LNCAP (cell line): ENCODE measurements around the gene SCN2A.

ENCODE experiments used
- TF ChIP-seq, protein P1 (sequence below): fragments of 450-650 bp; IDR thresholded peaks from 2 replicates; pipeline ENCODE4 v1.5.1; 2017; ENCODE audit warnings: mild to moderate bottlenecking

SCN2A gene

DNA sequence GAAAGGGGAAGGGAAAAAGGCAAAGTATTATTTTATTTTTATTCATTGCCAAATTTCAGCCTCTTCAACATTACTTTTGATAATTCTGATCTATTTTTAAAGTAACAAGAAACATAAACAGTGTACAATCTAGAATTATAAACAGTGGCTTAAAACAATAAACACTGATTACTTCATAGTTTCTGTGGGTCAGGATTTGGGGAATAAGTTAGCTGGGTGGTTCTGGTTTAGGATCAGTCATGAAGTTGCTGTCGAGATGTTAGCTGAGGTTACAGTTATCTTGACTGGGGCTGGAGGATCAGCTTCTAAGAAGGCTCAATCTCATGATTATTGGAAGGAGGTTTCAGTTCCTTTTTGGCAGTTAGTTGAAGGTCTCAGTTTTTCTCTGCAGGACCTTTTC is 109.2 kb downstream of the SCN2A start:
- TF ChIP-seq, protein P1, sequence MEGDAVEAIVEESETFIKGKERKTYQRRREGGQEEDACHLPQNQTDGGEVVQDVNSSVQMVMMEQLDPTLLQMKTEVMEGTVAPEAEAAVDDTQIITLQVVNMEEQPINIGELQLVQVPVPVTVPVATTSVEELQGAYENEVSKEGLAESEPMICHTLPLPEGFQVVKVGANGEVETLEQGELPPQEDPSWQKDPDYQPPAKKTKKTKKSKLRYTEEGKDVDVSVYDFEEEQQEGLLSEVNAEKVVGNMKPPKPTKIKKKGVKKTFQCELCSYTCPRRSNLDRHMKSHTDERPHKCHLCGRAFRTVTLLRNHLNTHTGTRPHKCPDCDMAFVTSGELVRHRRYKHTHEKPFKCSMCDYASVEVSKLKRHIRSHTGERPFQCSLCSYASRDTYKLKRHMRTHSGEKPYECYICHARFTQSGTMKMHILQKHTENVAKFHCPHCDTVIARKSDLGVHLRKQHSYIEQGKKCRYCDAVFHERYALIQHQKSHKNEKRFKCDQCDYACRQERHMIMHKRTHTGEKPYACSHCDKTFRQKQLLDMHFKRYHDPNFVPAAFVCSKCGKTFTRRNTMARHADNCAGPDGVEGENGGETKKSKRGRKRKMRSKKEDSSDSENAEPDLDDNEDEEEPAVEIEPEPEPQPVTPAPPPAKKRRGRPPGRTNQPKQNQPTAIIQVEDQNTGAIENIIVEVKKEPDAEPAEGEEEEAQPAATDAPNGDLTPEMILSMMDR: no peak

DNA sequence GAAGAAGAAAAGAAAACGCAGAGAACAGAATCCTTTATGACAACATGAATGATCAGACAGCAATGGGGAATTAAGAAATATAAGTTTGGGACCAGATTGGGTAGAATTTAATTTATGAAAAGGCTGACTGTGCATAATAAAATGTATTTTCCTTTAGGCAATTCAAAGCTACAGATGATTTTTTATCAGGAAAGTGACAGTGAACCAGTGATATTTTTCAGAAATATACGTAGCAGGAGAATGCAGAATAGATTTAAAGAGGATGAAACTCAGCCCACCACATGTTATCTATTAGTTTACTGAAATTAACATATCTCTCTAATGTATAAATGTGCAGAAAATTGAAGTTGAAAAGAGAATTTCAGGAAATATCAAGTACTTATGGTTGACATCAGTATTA is 110.0 kb downstream of the SCN2A start:
- TF ChIP-seq, protein P1: no peak

DNA sequence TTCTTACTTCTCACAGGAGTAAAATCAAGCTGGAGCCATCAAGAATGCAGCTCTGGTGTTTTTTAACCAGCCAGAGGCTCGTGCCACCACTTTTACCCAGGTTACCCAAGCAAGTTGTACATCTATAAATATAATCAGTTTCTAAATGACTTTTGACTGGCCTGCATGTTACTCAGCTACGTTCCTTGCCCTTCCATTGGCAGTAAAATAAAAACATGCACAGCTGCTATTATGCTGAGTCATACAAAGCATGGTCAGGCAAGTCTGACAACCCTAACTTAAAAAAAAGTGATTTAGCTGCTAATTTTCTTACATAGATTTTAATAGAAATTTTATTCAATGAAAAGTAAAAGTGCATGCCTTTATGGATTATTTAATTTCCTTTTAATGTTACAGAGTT is 118.5 kb downstream of the SCN2A start:
- TF ChIP-seq, protein P1: no peak

DNA sequence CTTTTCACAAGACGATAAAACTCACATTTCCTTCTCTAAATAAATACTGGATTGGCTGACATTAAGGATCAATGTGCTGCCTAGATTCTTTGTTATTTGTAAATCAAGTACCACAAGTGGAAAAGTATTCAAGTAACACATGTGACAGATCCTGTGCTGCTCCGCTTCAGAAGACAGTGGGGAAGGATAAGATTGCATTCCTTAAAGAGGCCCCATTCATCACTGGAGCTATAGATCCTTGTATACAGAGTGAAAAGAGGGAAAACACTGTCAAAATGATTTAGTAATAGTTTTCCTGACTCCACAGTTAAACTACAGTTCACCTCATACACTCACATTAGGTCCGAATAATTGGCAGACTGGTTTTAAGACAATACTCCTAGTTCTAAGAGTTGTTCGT is 122.3 kb downstream of the SCN2A start:
- TF ChIP-seq, protein P1: no peak

- TF ChIP-seq, protein P1: no peak
Observed at GRCh38 chr2:165369131-165369897, 130.1 kb downstream of the SCN2A start.

DNA sequence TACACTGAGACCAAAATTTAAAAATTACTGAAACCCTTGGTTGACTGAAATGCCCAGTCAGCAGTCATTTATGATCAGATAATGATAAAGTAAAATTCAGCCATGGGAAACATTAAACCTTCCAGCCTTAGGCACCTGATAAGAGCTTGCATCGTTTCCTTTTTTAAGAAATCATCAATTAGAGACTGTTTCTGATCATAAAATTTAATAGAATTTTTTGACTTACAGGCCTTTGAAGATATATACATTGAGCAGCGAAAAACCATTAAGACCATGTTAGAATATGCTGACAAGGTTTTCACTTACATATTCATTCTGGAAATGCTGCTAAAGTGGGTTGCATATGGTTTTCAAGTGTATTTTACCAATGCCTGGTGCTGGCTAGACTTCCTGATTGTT is 130.7 kb downstream of the SCN2A start:
- TF ChIP-seq, protein P1: no peak

DNA sequence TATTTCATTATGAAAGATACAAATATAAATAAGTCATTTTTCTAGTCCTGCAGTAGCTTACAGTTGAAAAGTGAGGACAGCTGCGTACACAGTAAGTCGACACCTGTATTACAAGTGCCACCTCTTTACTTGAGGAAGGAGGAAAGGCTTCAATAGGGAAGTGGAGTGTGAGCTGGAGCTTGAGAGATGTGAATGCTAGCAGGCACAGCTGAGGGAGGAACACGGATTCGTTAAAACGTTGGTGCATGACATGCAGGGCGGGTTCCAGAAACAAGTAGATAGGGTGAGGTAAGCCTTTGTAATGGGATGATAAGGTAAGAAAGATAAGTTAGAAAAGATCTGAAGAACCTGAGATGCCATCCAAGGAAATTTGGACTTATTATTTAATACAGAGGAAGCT is 132.1 kb downstream of the SCN2A start:
- TF ChIP-seq, protein P1: no peak
